Putamen (tissue), 1 donor: ENCODE results near the gene SHC1.

Experiments
- DNase-seq: peaks from one replicate; pipeline ENCODE4 v3.0.0-alpha.2; 2016; ENCODE audit warnings: low spot score

SHC1 gene

DNA sequence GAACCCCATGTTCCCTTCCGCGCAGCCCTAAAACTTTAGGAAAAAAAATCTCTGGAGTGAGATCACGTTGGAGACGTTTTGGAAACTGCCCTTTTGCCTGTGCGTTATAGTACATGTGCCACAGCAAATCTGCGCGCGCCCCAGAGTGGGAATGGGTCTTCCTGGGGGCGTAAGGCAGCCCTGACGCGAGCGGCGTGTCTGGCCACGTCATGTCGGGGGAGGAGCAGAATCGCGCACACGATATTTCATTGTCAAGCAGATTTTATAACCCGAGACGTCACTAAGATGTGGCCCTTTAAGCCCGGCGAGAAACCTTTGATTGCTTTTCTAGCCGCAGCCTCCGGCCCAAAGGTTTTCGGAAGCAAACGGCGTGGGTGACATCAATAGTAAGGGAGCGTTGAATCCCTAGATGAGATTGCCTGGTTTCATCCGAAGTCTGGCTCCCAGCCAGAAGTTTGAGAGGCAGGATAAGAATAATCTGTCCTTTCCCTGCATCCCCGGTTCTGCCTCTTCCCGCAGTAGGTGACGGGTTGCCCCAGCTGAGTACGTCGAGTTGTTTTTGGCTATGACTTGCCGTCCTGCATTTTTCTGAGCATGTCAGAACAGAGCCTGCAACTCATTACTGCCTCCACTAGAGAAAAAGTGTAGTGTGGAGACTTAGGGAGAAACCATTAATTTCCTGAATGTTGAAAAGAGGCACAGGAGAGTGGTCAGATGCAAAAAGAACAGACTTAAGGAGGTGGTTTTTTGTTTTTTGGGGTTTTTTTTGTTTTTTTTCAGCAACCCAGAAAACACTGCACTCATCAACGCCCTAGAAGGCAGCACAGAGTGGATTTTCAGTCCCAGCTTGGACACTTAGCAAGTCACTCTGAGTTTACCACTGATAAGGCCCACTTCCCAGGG is 33.2 kb downstream of the SHC1 start:
- peak; percentile 95 for DNase-seq

DNA sequence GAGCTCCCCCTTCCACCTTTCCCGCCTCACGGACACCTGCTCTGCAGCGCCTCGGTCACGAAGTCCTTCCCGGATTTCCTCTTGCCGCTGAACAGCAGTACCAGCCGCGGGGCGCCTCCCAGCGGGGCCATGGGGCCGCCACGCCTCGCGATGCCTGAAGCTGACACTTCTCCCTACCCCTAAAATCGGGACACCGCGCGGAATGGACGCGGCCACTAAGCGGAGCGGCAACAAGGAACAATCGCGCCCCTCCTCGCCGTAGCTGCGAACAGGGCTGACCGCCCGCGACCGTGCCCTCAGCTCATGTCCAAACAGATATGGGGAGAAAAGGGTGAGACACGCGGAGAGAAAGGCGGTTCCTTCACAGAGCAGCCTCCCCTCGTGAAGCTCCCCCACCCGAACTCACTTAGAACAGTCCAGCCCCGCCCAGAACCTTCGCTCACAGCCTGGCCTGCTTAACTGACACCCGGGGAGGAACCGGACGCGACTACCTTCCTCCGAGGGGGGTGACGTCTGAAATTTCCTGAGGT is 33.9 kb downstream of the SHC1 start, which contains the start of gene PMVK:
TSS of gene PMVK (minus strand) at position 165 of the 530 bp plus-strand sequence. CDS start at position 131, 34 bp downstream.
- peak; percentile 98 for DNase-seq

DNA sequence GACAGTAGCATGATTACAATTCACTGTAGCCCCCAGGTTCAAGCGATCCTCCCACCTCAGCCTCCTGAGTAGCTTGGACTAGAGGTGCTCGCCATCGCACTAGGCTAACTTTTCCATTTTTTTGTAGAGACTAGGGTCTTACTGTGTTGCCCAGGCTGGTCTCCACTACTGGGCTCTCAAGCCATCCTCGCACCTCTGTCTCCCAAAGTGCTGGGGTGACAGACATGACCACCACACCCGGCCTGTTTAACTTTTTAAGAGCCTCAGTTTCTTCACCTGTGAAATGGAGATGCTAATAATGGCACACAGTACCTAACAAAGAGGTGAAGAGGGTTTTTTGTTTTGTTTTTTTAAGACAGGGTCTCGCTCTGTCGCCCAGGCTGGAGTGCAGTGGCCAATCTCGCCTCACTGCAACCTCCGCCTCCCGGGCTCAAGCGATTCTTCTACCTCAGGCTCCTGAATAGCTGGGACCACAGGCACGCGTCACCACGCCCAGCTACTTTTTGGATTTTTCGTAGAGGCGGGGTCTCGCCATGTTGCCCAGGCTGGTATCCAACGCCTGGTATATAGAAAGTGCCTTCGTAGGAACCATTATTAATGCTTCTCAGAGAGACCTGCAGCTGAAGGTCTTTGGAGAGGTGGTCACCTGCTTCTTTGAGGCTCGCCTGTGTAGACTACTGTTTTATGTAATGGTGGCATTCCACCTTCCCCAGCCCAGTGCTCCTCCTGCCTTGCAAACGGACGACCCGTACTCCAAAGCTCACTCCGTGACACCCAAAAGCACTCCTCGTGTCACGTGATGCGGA is 34.6 kb downstream of the SHC1 start:
- DNase-seq: no peak

DNA sequence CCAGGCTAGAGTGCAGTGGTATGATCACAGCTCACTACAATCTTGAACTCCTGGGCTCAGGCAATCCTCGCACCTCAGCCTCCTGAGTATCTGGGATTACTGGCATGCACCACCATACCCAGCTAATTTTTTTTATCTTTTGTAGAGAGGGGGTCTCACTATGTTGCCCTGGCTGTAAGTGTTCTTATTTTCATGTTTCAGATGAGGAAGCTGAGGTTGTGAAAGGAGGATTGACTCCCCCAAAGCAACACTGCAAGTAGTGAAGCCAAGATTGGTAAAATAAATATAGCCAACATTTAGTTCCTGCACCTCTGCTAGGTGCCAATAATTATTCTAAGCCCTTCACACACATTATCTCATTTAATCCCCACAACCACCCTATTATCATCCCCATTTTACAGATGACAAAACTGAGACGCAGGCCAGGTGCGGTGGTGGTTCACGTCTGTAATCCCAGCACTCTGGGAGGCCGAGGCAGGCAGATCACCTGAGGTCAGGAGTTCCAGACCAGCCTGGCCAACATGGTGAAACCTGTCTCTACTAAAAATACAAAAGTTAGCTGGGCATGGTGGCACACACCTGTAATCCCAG is 36.1 kb downstream of the SHC1 start:
- no peak for DNase-seq

DNA sequence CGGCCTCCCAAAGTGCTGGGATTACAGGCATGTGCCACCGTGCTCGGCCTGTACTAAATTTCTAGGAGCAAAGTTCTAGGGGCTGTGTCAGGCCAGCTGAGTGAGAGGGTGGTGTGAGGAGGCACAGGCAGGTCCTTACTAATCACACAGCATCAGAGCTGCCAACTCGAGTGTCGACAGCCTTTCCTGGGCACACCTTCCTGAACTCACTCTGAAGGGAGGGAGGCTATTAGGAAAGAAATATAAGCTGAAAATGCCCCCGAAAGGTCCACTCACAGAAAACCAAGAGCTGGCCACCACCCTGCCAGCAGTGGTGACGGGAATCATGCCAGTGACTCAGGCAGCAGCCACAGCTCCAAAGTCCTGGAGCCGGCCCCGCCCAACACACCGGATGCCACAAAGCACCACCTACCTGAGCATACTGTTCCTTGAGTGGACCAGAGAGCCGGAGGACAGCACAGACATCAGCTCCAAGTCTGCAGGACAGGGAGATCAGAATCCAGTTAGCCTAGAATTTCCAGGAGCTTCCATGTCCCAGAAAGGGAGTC is 38.5 kb downstream of the SHC1 start:
- DNase-seq: no peak

DNA sequence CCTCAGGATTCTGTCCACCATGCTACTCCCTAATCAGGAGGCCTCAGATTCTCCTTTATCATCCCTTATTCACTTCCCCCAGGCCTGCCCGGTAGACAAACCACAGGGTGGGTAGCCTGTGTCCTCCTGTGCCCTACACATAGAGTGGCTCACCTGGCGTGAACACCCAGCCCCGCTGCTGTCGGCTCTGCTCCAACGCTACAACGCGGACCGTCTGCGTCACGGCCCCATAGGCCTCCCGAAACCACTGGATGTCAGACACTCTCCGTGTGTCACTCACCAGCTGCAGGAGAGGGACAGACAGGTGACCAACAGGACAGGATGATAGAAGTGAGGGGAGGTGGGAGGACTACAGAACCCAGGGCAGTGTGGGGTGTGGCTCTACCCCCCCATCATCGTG is 44.3 kb downstream of the SHC1 start:
- DNase-seq: no peak

DNA sequence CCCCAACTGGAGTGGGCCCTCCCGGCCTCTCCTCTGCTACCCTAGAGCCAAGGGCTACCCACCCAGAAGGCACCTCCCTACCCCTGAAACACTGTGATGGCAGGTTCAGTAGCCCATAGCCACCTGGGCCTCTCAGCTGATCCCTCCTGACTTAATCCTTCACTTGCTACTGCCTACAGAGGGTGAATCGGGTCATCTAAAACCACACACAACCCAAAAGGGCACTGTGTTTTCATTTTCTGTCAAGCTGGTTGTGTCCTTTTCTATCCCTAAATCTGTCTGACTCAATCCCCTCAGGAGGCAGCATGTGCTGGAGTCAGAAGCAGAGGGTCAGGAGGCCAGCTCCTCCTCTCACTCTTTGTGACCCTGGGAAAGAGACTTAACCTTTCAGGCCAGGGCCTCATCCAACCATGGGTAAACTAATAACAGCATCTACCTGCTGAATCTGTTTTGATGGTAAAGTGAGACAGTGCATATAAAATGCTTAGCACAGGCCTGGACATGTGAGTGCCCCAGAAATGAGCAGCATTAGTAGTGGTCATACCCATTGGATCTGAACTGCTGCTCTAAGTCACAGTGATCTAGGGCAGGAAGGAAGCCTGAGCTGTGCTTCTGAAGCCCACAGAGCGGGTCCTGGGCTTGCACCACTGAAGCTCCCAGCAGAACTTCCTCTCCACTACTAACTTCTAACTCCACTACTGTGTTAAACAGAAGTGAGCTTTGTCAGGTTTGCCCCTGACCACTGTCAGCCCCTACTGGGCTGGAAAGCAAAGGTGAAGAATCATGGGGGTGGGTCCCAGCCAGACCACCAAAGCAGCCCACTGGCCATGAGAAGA is 45.0 kb downstream of the SHC1 start:
- no peak for DNase-seq

DNA sequence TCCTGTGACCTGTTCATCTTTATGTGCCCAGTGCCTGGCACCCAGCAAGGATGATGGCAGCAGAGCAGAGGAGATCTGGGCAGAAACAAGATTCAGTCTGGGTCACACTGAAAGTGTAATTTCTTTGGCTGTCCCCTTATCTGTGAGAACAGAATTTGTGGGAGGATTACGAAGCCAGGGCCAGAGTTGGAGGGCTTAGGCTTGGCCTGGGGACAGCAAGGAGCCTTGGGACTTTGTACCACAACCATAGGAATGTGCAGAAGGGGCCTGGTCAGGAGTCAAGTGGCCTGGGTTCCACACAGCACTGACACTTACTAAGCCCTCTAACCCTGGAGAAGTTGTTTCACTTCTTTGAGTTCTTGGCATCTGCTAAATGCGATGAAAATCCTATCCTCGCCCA is 46.9 kb downstream of the SHC1 start:
- DNase-seq: no peak

DNA sequence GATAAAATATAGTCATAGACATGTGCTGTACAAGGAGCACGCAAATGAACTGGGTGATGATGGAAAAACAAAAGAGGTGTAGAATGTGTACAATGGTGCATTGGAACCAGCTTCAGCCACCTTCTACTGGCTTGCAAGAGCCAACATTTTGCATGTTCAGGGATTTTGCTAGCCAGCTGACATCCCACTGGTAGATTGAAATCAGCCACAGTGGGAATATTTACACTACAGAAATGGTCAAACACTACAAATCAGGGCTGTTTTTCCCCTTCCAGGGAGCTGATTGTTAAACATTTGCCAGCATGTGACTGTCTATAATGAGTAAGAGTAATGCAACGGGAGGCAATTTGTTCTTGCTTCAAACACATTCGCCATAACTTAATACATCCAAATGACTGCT is 57.3 kb downstream of the SHC1 start:
- no peak for DNase-seq

DNA sequence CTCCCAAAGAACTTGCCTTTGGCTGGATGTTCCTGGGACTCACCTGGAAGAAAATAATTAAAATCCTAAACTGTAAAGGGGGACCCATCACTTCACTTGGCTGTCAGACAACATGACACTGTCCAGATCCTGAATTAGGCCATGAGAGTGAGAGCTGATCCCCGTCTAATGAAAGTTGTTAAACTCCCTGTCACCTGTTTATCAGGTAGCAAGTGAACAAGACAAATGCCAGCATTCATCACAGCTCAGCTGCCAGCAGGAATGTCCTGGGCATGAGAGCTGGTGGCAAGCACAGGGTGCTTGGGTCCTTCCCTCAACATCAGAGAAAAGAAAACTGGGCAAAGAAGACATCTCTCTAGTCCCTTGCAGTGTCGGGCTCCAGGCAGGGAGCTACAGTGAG is 57.8 kb downstream of the SHC1 start:
- DNase-seq: no peak
